IMR-90 (cell line): ENCODE measurements around the gene CABP2. TPM values are rescaled to one million over a fixed set of nuclear protein-coding genes. Genes with fewer than 3 reads are reported as not detected.

Source experiments
- ATAC-seq: fragments of 200-7000 bp; cut with Tn5 transposase; 2 replicates; pipeline ENCODE4 v1.9.1; 2020; ENCODE audit warnings: low read depth, mild to moderate bottlenecking, moderate library complexity
- BruUV-seq: library from RNA; stranded (reverse); fragments of 400-500 nt; replicated peaks from 2 replicates; lab custom pipeline; 2021; lab: Mats Ljungman, UMichigan
- CTCF ChIA-PET: fragments of 300-600 bp; formaldehyde crosslinking; extraction: SDS; loops from one replicate; lab custom pipeline; 2021; ENCODE audit warnings: antibody characterized with exemption; lab: Yijun Ruan, JAX
- POLR2A ChIA-PET: fragments of 300-600 bp; sonication (Branson Sonifier 250); formaldehyde crosslinking; loops from one replicate; lab custom pipeline; 2022; ENCODE audit warnings: antibody characterized with exemption; ENCODE audit not compliant: unreplicated experiment; lab: Charles Lee
- DNase-seq: peaks from one replicate; pipeline ENCODE4 v3.0.0; 2013
- H2AFZ ChIP-seq: replicated peaks from 2 replicates; pipeline ENCODE3; 2013; ENCODE audit warnings: low read length, mild to moderate bottlenecking; ENCODE audit not compliant: poor library complexity
- H2AK5ac ChIP-seq: 2 replicates; pipeline ENCODE4 v1.6.1; 2013; ENCODE audit warnings: low read depth, low read length, inconsistent platforms
- H2AK9ac ChIP-seq: replicated peaks from 2 replicates; pipeline ENCODE3; 2013; ENCODE audit warnings: mild to moderate bottlenecking, low read depth, low read length, moderate library complexity; ENCODE audit not compliant: poor library complexity
- H2BK120ac ChIP-seq: 2 replicates; pipeline ENCODE4 v1.6.1; 2013; ENCODE audit warnings: low read depth, low read length, inconsistent platforms
- H2BK15ac ChIP-seq: 3 replicates; pipeline ENCODE4 v1.6.1; 2013; ENCODE audit warnings: low read depth, low read length, inconsistent platforms
- H2BK20ac ChIP-seq: 2 replicates; pipeline ENCODE4 v1.6.1; 2013; ENCODE audit warnings: low read depth, mild to moderate bottlenecking, inconsistent platforms, low read length, moderate library complexity
- H2BK5ac ChIP-seq: 2 replicates; pipeline ENCODE4 v1.6.1; 2013; ENCODE audit warnings: mild to moderate bottlenecking, low read depth, low read length, inconsistent platforms; ENCODE audit not compliant: poor library complexity, severe bottlenecking
- H3K14ac ChIP-seq: replicated peaks from 2 replicates; pipeline ENCODE4 v1.6.1; 2013; ENCODE audit warnings: low read depth, low read length, inconsistent platforms
- H3K18ac ChIP-seq: 2 replicates; pipeline ENCODE4 v1.6.1; 2013; ENCODE audit warnings: low read depth, low read length, control low read depth
- H3K23ac ChIP-seq: 2 replicates; pipeline ENCODE4 v1.6.1; 2013; ENCODE audit warnings: low read depth, low read length, inconsistent platforms
- H3K27ac ChIP-seq: 2 replicates; pipeline ENCODE4 v1.5.1; 2013; ENCODE audit warnings: mild to moderate bottlenecking, control low read depth, low read length; ENCODE audit not compliant: insufficient read depth
- H3K27me3 ChIP-seq: 2 replicates; pipeline ENCODE4 v1.6.1; 2013; ENCODE audit warnings: low read length; ENCODE audit not compliant: control insufficient read depth, insufficient read depth
- H3K36me3 ChIP-seq: 2 replicates; pipeline ENCODE4 v1.6.1; 2013; ENCODE audit warnings: low read length, mixed read lengths; ENCODE audit not compliant: control insufficient read depth, insufficient read depth
- H3K4ac ChIP-seq: 2 replicates; pipeline ENCODE4 v1.6.1; 2013; ENCODE audit warnings: low read depth, low read length, inconsistent platforms
- H3K4me1 ChIP-seq: 2 replicates; pipeline ENCODE4 v1.6.1; 2013; ENCODE audit warnings: low read length, mixed read lengths; ENCODE audit not compliant: control insufficient read depth, insufficient read depth
- H3K4me2 ChIP-seq: 2 replicates; pipeline ENCODE4 v1.6.1; 2013; ENCODE audit warnings: low read depth, mild to moderate bottlenecking, control low read depth, low read length, moderate library complexity
- H3K4me3 ChIP-seq: 2 replicates; pipeline ENCODE4 v1.5.1; 2013; ENCODE audit warnings: low read depth, mild to moderate bottlenecking, control low read depth, low read length, moderate library complexity; ENCODE audit not compliant: insufficient read depth
- H3K56ac ChIP-seq: 2 replicates; pipeline ENCODE4 v1.6.1; 2013; ENCODE audit warnings: low read length, inconsistent platforms; ENCODE audit not compliant: insufficient read depth; ENCODE audit errors: extremely low read depth
- H3K79me1 ChIP-seq, 2 experiments: 2 replicates each; pipeline ENCODE4 v1.6.1; 2013; ENCODE audit warnings: low read length in 2 of 2, inconsistent platforms in 1 of 2, low read depth in 1 of 2
- H3K9ac ChIP-seq: 2 replicates; pipeline ENCODE4 v1.6.1; 2013; ENCODE audit warnings: low read depth, low read length, control low read depth
- H3K9me1 ChIP-seq: 2 replicates; pipeline ENCODE4 v1.6.1; 2013; ENCODE audit warnings: low read length, inconsistent platforms; ENCODE audit not compliant: insufficient read depth
- H3K9me3 ChIP-seq: 2 replicates; pipeline ENCODE4 v1.6.1; 2013; ENCODE audit warnings: low read length; ENCODE audit not compliant: control insufficient read depth, insufficient read depth
- H4K20me1 ChIP-seq: 2 replicates; pipeline ENCODE4 v1.6.1; 2013; ENCODE audit warnings: low read length, inconsistent platforms; ENCODE audit not compliant: insufficient read depth
- H4K5ac ChIP-seq: 2 replicates; pipeline ENCODE4 v1.6.1; 2013; ENCODE audit warnings: mild to moderate bottlenecking, low read depth, low read length, control low read depth
- H4K8ac ChIP-seq, 2 experiments: 2 replicates each; pipeline ENCODE4 v1.6.1; 2013; ENCODE audit warnings: low read depth in 2 of 2, low read length in 2 of 2, control low read depth in 1 of 2, inconsistent platforms in 1 of 2
- H4K91ac ChIP-seq: 2 replicates; pipeline ENCODE4 v1.6.1; 2013; ENCODE audit warnings: low read depth, low read length, inconsistent platforms; ENCODE audit not compliant: insufficient read depth
- ELK1 ChIP-seq: fragments of 150-350 bp; IDR thresholded peaks from 2 replicates; pipeline ENCODE4 v1.6.1; 2016; ENCODE audit warnings: low read depth, mild to moderate bottlenecking, low read length, moderate library complexity, borderline replicate concordance
- FOS ChIP-seq: fragments of 150-350 bp; IDR thresholded peaks from 2 replicates; pipeline ENCODE4 v1.6.1; 2016; ENCODE audit warnings: low read depth, low read length
- NFE2L2 ChIP-seq: fragments of 150-350 bp; IDR thresholded peaks from 2 replicates; pipeline ENCODE4 v1.6.1; 2016; ENCODE audit warnings: low read depth, mild to moderate bottlenecking, low read length
- POLR2A ChIP-seq: IDR thresholded peaks from 2 replicates; pipeline ENCODE4 v1.6.1; 2012; ENCODE audit warnings: mild to moderate bottlenecking, low read depth, low read length
- WGBS, 2 experiments: methylation state at CpG; one replicate each; pipeline versions ENCODE4 v1.1.5 to v1.1.7; 2013; ENCODE audit warnings: missing lambda C conversion rate in 2 of 2; ENCODE audit not compliant: insufficient read length in 1 of 2; ENCODE audit errors: extremely low coverage in 2 of 2; 5-methylcytosine and 5-hydroxymethylcytosine counted together
- dilution Hi-C: fragments of 300-500 bp; cut with HindIII; formaldehyde crosslinking; loops from one replicate; pipeline ENCODE4 v1.14.3; 2018; ENCODE audit warnings: low sequenced_read_pairs; ENCODE audit not compliant: unreplicated experiment
- in situ Hi-C: fragments of 300-500 bp; cut with MboI; formaldehyde crosslinking; loops from 3 replicates; pipeline ENCODE4 v1.14.3; 2019; ENCODE audit warnings: low sequenced_read_pairs, inconsistent platforms, mixed read lengths
- intact Hi-C: fragments of 100-400 bp; cut with micrococcal nuclease; formaldehyde crosslinking; loops from 2 replicates; pipeline ENCODE4 v1.10.0; 2022
- polyA plus RNA-seq, 3 experiments: library from polyadenylated mRNA; depleted of rRNA; stranded (reverse); fragments of >200 nt; gene quantifications; 2 replicates each; pipeline ENCODE4 v1.2.3, GENCODE V29; 2012; ENCODE audit warnings: low replicate concordance in 1 of 3
- total RNA-seq: library from RNA; depleted of rRNA; stranded (reverse); fragments of >200 nt; gene quantifications from 2 replicates; pipeline ENCODE4 v1.2.3, GENCODE V29; 2012

The CABP2 gene
- total and polyA plus RNA-seq, 2 of the 4 experiments (the other 2 are of a cell fraction): not detected

- ATAC-seq: no peak
- Histone ChIP-seq H4K5ac (no peak overlapping the region), H3K56ac (no peak overlapping the region), H3K4me3 (no peak overlapping the region), H3K27ac (no peak overlapping the region), H3K79me1 (no peaks in the 10 kb centered on the region), H3K4me2 (no peak overlapping the region), H3K14ac (no peak overlapping the region), H3K18ac (no peak overlapping the region), H2AFZ (no peak overlapping the region), H3K9me3 (no peaks in the 10 kb centered on the region), H3K36me3 (no peaks in the 10 kb centered on the region), H2BK20ac (no peak overlapping the region), H4K8ac (no peak overlapping the region), H3K9ac (no peak overlapping the region), H3K23ac (no peak overlapping the region), H2AK5ac (no peak overlapping the region), H2BK15ac (no peak overlapping the region), H4K91ac (no peak overlapping the region), H2AK9ac (no peak overlapping the region), H3K4me1 (no peaks in the 10 kb centered on the region), H2BK120ac (no peak overlapping the region), H3K4ac (no peak overlapping the region), H2BK5ac (no peak overlapping the region), H4K20me1 (no peaks in the 10 kb centered on the region), H3K27me3 (peaks cover 36% of the 10 kb centered on the region), H3K9me1 (no peaks in the 10 kb centered on the region)
- WGBS, 2 experiments: 45% methylated on average over 2 of the region's 10 CpGs; no CpG with 5 or more reads in 1 of the 2 experiments
- in situ Hi-C loops (no loop called here), dilution Hi-C loops (no loop called here), intact Hi-C loops (no loop called here)
- CTCF ChIA-PET: no interaction called here
- no peak for TF ChIP-seq ELK1
- no peak for TF ChIP-seq FOS
- no peak for TF ChIP-seq POLR2A
- no peak for TF ChIP-seq NFE2L2
- POLR2A ChIA-PET: no interaction called here
- BruUV-seq: no TSS peak
- DNase-seq: no peak
Observed at GRCh38 chr11:67517784-67518552, 5.3 kb downstream of the CABP2 start.
